GM06990 (cell line): ENCODE data around the gene ACSF2.

Experiments used
- DNase-seq: peaks from one replicate; pipeline ENCODE4 v3.0.0-alpha.2; 2011; ENCODE audit not compliant: insufficient read length; ENCODE audit errors: extremely low read depth
- H3K27me3 ChIP-seq: replicated peaks from 2 replicates; pipeline ENCODE4 v1.6.0; 2011; ENCODE audit warnings: low read length; ENCODE audit not compliant: control insufficient read depth, insufficient read depth
- H3K36me3 ChIP-seq: 2 replicates; pipeline ENCODE4 v1.5.1; 2011; ENCODE audit warnings: low read length; ENCODE audit not compliant: control insufficient read depth, insufficient read depth
- H3K4me3 ChIP-seq: replicated peaks from 2 replicates; pipeline ENCODE4 v1.5.1; 2011; ENCODE audit warnings: low read depth, mild to moderate bottlenecking, control low read depth, low read length
- TF ChIP-seq, protein P1 (sequence below): IDR thresholded peaks from 2 replicates; pipeline ENCODE4 v1.5.1; 2011; ENCODE audit warnings: low read length, control low read depth, mild to moderate bottlenecking, inconsistent platforms; ENCODE audit not compliant: insufficient read depth, poor library complexity, severe bottlenecking

ACSF2 gene

DNA sequence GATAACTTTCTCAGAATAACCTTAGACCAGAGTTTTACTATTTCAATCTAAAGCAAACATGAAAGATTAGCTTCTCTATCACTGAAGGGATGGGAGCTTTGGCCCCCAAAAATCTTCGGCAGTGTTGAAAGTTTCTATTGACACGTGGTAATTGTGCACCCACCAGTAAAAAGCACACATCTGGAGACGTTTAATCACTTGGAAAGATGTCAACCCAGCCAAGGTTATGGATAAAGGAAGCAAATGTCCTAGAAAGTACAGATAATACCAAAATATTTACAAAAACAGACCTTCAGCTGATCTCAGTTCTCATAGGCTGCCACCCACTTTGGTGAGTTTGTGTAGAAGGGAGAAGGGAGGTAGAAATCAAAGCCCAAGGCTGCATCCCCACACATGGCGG, 87.5 kb downstream of the ACSF2 start:
- no peaks in the 10 kb centered on the region for H3K36me3 ChIP-seq
- no peak overlapping the region for H3K4me3 ChIP-seq
- no peaks in the 10 kb centered on the region for H3K27me3 ChIP-seq
- TF ChIP-seq, protein P1, sequence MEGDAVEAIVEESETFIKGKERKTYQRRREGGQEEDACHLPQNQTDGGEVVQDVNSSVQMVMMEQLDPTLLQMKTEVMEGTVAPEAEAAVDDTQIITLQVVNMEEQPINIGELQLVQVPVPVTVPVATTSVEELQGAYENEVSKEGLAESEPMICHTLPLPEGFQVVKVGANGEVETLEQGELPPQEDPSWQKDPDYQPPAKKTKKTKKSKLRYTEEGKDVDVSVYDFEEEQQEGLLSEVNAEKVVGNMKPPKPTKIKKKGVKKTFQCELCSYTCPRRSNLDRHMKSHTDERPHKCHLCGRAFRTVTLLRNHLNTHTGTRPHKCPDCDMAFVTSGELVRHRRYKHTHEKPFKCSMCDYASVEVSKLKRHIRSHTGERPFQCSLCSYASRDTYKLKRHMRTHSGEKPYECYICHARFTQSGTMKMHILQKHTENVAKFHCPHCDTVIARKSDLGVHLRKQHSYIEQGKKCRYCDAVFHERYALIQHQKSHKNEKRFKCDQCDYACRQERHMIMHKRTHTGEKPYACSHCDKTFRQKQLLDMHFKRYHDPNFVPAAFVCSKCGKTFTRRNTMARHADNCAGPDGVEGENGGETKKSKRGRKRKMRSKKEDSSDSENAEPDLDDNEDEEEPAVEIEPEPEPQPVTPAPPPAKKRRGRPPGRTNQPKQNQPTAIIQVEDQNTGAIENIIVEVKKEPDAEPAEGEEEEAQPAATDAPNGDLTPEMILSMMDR, result no peak
- no peak for DNase-seq

DNA sequence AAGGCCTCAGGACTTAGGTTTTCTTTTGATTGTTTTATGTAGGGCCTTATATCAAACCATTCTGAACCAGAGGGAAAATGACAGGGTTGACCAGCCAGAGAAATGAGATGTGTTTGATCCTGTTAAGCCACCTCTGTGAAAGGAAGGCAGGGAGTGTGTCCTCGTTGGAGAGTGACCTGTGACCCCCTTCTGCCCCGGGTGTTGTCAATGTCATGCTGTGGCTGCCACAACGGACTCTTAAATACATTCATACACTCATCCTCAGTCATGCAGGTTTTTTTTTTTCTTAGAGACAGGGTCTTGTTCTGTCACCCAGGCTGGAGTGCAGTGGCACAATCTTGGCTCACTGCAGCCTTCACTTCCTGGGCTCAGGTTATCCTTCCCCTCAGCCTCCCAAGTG, 88.4 kb downstream of the ACSF2 start:
- TF ChIP-seq, protein P1, result no peak
- no peak for DNase-seq
- Histone ChIP-seq H3K27me3 (no peaks in the 10 kb centered on the region), H3K4me3 (no peak overlapping the region), H3K36me3 (no peaks in the 10 kb centered on the region)

DNA sequence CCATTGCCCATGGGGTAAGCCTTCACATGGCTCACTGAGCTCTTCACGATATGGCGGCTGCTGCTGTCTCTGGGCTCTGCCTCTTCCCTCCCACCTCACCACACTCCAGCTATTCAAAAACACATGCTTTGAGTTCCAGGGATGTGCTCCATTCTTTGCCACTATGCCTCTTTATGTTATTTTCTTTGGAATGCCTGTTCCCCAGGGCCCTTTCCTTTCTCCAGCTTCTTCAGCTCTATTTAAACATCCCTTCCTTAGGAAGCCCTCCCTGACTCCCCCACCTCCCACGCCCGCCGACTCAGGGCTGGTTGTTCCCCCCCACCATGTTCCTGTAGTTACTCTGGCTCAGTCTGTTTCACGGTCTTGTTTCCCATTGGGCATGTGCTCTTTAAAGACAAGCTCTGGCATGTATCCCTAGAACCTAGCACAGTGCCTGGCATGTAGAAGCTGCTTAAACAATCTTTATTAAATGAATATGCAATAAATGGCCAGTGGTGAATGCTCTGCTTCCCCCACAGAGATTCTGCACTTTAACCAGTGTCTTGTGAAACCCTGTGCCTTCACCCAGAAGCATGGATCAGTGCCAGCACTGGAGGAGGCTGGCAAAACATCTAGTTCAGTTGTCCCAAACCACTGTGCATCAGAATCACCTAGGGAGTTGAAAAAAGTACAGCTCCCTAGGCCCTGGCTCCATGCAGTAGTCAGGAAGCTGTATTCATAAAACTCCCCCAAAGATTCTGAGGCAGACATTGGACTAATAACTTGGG, 89.1 kb downstream of the ACSF2 start:
- Histone ChIP-seq H3K36me3 (no peaks in the 10 kb centered on the region), H3K27me3 (no peaks in the 10 kb centered on the region), H3K4me3 (no peak overlapping the region)
- TF ChIP-seq, protein P1, result no peak
- DNase-seq, result no peak

DNA sequence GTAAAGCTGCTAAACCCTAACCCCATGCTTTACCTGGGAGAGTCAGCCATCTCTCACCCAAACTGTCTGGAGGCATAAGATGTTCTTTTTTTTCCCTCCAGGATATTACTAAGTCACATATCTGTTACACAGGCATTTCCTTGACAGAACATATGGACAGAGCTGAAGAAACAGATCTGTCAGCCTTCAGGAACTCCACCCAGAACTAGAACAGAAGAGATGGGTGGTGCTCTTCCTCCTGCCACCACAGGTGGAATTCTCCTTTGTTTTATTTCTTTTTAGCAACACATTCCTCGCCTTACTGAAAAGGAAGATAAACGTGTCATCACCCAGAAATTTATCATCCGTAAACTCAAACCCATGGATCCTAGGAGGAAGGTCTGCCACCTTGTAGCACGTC, 91.0 kb downstream of the ACSF2 start:
- Histone ChIP-seq H3K4me3 (no peak overlapping the region), H3K27me3 (no peaks in the 10 kb centered on the region), H3K36me3 (no peaks in the 10 kb centered on the region)
- TF ChIP-seq, protein P1, result no peak
- DNase-seq, result no peak

DNA sequence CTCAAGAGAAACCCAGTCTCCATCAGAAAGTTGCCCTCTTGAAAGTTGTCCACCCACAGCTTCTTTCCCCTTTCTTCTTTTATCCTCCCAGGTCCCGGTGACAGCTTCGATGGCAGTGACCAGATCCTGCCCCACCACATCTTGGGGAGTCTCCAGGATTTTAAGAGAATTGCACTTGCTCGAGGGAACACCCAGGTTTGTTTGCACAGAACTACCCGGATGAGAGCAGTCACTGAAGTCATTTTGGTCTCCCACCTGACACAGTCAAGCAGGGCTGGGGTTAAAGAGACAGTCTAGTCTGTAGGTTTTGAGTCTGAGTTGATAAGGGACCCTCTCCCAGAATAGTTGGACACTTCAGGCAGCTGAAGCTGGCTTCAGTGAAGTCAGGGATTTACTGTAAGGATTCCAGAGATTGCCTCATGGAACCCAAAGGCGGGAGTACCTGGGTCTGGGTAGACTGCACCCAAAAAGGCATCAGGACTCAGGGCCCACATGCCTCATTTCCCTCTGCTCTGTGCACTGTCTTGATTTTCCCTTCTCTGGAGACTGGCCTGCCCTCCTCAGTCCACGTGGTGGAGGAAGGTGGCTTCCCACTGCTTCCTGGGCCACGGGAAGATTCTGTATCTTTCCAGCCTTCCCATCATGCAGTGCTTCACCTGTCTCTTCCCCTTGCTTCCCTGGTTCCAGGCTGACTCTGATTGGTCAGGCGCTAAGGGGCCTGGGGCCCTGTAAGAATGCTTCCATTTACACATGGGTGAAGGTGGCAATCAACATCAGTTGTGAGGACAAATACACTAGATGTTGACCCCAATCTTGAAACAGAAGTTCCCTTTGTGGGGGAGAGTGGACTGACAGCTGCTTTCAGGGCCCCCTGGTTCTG, 91.7 kb downstream of the ACSF2 start:
- TF ChIP-seq, protein P1, result no peak
- DNase-seq, result no peak
- no peaks in the 10 kb centered on the region for H3K27me3 ChIP-seq
- no peaks in the 10 kb centered on the region for H3K36me3 ChIP-seq
- no peak overlapping the region for H3K4me3 ChIP-seq
